ENCODE measurements around the gene SBF1.

DNA sequence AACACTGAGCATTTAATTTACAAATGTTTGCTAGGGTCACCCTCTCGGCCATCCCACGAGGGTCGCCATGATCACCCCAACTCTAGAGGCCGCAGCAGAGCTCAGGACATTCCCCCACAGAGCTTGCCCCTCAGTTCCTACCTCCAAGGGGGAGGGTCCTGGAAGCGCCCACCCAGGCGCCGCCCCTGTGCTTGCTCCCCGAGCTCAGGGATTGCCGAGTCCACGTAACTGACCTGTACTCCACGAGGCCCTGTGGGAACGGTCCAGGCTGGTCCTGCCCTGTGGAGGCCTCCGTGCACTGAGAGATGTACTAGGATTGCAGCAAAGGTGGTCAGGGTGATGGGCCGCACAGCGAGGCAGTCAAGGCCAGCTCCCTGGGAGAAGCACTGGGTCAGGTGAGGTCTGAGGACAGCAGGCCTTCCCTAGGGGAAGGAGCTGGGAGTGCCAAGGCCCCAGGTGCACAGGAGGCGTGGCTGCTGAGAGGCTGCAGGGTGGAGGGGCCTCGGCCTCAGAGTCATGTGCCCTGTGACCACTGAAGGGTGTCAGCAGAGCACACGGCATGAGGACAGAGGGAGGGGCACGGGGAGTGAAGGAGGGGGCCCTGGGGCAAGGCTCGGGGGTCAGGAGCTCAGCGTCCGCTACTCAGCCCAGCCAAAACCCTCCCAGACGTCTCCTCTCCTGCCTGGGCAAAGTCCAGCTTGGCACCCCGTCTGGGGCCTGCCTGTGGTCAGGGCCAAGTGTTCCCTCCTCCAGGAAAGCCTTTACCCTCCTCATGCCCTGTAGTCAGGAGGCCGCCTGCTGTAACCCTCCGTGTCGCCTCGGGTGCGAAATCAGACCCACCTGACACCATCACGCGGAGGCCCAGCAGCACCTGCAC lies 9.4 kb upstream of the SBF1 start:
- TF ChIP-seq, protein P1, sequence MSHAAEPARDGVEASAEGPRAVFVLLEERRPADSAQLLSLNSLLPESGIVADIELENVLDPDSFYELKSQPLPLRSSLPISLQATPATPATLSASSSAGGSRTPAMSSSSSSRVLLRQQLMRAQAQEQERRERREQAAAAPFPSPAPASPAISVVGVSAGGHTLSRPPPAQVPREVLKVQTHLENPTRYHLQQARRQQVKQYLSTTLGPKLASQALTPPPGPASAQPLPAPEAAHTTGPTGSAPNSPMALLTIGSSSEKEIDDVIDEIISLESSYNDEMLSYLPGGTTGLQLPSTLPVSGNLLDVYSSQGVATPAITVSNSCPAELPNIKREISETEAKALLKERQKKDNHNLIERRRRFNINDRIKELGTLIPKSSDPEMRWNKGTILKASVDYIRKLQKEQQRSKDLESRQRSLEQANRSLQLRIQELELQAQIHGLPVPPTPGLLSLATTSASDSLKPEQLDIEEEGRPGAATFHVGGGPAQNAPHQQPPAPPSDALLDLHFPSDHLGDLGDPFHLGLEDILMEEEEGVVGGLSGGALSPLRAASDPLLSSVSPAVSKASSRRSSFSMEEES (CRISPR knock-in tag; IDR thresholded peaks at IDR 0.05): no peak
- TF ChIP-seq, protein P2, sequence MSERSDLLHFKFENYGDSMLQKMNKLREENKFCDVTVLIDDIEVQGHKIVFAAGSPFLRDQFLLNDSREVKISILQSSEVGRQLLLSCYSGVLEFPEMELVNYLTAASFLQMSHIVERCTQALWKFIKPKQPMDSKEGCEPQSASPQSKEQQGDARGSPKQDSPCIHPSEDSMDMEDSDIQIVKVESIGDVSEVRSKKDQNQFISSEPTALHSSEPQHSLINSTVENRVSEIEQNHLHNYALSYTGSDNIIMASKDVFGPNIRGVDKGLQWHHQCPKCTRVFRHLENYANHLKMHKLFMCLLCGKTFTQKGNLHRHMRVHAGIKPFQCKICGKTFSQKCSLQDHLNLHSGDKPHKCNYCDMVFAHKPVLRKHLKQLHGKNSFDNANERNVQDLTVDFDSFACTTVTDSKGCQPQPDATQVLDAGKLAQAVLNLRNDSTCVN (CRISPR knock-in tag; IDR thresholded peaks at IDR 0.05; ENCODE audit: borderline replicate concordance): no peak
- no peak for TF ChIP-seq DPF2 (CRISPR knock-in tag; IDR thresholded peaks at IDR 0.05; ENCODE audit: borderline replicate concordance, low read depth)
- no peak for TF ChIP-seq ELF1 (CRISPR knock-in tag; IDR thresholded peaks at IDR 0.05)
- TF ChIP-seq, protein P3, sequence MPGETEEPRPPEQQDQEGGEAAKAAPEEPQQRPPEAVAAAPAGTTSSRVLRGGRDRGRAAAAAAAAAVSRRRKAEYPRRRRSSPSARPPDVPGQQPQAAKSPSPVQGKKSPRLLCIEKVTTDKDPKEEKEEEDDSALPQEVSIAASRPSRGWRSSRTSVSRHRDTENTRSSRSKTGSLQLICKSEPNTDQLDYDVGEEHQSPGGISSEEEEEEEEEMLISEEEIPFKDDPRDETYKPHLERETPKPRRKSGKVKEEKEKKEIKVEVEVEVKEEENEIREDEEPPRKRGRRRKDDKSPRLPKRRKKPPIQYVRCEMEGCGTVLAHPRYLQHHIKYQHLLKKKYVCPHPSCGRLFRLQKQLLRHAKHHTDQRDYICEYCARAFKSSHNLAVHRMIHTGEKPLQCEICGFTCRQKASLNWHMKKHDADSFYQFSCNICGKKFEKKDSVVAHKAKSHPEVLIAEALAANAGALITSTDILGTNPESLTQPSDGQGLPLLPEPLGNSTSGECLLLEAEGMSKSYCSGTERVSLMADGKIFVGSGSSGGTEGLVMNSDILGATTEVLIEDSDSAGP (CRISPR knock-in tag; IDR thresholded peaks at IDR 0.05; ENCODE audit: borderline replicate concordance): no peak
- peak; percentile 43; the same call in 1 of the 2 replicates for TF ChIP-seq POLR2G (IDR thresholded peaks at IDR 0.05; ENCODE audit: low read depth, low read length)
- no peak for TF ChIP-seq DMAP1 (CRISPR knock-in tag; IDR thresholded peaks at IDR 0.05)
- TF ChIP-seq ZNF761 (CRISPR knock-in tag; conservative IDR thresholded peaks at IDR 0.05): no peak
- no peak for TF ChIP-seq JUN (CRISPR knock-in tag; IDR thresholded peaks at IDR 0.05)

Measured in HepG2 (cell line).